AG04449 (cell line): ENCODE measurements around the gene GRK1.

Source experiments
- CTCF ChIA-PET: fragments of 350-600 bp; formaldehyde crosslinking; extraction: SDS; loops from one replicate; lab custom pipeline; 2021; ENCODE audit warnings: antibody characterized with exemption; lab: Yijun Ruan, JAX
- POLR2A ChIA-PET: fragments of 400-600, 350-600 bp; formaldehyde crosslinking; extraction: SDS; loops from one replicate; lab custom pipeline; 2020; ENCODE audit warnings: antibody characterized with exemption, inconsistent platforms; lab: Yijun Ruan, JAX
- DNase-seq: peaks from one replicate; pipeline ENCODE4 v3.0.0-alpha.2; 2010; ENCODE audit warnings: low read depth, low spot score
- H3K4me3 ChIP-seq: 2 replicates; pipeline ENCODE4 v1.5.1; 2011; ENCODE audit warnings: low read depth, mild to moderate bottlenecking, control low read depth, low read length
- TF ChIP-seq, protein P1 (sequence below): IDR thresholded peaks from one replicate; pipeline ENCODE4 v1.5.1; 2011; ENCODE audit warnings: mild to moderate bottlenecking, moderate library complexity, low read length, control low read depth, inconsistent platforms; ENCODE audit not compliant: insufficient read depth; ENCODE audit errors: missing control alignments

Gene GRK1

DNA sequence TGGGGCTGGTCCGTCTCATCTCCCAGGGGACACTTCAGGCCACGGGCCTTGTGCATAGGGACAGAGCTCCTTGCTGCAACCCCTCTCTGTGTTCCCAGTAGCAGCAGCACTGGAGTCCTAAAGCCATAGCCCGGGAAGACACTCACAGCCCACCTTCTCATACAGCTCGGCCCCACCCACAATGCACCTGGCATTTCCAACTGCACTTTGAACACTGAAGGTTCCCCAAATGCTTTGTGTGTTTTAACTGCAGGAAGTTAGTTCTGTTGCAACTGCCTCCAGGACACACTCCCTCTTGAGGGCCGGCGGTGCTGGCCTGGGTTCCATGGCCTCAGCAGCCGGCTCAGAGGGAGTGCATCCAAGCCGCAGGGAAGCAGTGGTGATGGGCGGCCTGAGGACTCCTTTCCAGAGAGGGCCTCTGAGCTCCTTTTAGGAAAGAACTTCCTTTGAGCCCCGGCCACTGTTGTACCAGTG lies 69.3 kb downstream of the GRK1 start:
- no peak overlapping the region for H3K4me3 ChIP-seq
- CTCF ChIA-PET: no interaction called here
- no peak for DNase-seq
- TF ChIP-seq, protein P1, sequence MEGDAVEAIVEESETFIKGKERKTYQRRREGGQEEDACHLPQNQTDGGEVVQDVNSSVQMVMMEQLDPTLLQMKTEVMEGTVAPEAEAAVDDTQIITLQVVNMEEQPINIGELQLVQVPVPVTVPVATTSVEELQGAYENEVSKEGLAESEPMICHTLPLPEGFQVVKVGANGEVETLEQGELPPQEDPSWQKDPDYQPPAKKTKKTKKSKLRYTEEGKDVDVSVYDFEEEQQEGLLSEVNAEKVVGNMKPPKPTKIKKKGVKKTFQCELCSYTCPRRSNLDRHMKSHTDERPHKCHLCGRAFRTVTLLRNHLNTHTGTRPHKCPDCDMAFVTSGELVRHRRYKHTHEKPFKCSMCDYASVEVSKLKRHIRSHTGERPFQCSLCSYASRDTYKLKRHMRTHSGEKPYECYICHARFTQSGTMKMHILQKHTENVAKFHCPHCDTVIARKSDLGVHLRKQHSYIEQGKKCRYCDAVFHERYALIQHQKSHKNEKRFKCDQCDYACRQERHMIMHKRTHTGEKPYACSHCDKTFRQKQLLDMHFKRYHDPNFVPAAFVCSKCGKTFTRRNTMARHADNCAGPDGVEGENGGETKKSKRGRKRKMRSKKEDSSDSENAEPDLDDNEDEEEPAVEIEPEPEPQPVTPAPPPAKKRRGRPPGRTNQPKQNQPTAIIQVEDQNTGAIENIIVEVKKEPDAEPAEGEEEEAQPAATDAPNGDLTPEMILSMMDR: no peak
- POLR2A ChIA-PET: no interaction called here

DNA sequence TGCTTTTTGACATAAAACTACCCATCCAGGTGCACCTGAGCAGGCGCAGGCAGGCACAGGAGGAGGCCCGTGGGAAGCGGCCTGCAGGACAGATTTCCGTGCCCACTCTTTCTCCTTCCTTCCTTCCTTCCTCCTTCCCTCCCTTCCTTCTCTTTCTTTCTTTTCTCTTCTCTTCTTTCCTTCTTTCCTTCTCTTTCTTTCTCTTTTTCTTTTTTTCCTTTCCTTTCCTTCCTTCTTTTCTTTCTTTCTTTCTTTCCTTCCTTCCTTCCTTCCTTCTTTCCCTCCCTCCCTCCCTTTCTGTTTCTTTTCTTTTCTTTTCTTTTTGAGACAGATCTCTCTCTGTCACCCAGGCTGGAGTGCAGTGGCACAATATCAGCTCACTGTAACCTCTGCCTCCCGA lies 70.8 kb downstream of the GRK1 start:
- no peak for DNase-seq
- H3K4me3 ChIP-seq: no peak overlapping the region
- ChIA-PET CTCF (no interaction called here), POLR2A (no interaction called here)
- TF ChIP-seq, protein P1: no peak

DNA sequence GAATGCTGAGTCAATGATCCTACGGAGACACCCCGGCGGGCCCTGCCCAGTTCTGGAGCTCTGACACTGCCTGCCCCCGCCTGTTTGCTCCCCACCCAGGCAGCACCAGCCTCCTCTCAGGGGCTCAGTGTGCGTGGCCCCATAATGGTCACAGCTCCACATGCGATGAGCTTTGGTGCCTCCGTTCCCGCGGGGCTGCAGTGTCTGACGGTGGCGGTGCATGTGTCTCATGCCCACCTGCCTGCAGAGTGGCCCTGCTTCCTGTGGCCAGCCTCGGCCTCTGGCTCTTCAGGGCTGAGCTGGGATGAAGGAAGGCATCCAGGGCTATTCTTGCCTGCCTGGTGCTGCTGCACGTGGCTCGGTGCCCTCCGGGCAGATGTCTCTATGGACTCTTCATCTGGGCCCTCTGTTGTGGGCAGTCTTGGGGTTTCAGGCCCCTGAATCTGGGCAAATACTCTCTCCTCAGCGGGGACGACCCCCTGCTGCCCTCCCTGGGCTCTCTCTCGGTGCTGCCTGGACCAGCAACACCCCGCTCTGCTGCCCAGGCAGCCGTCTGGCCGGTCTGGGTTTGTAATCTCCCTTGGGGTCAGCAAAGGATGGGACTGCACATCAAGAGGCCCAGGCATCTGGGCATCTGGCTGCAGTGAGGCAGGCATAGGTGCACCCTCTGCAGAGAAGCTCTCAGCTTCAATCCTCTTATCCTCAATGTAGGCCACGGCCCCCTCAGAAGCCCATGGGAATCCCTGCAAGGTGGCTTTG lies 72.7 kb downstream of the GRK1 start:
- POLR2A ChIA-PET: no interaction called here
- H3K4me3 ChIP-seq: no peak overlapping the region
- no peak for DNase-seq
- TF ChIP-seq, protein P1: no peak
- CTCF ChIA-PET: no interaction called here

DNA sequence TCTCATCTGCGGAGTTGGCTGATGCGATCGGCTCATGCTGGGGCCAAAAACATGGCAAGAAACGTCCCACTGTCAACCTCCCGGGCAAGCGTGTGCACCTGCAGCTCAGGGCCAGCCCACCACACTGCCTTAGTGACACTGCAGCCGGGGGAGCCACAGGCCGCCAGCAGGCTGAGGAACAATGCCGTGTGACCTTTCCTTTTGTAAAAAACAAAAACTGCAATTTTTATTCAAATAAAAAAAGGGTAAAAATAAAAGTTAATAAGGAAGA lies 73.2 kb downstream of the GRK1 start:
- no peak overlapping the region for H3K4me3 ChIP-seq
- TF ChIP-seq, protein P1: no peak
- ChIA-PET CTCF (no interaction called here), POLR2A (no interaction called here)
- no peak for DNase-seq

DNA sequence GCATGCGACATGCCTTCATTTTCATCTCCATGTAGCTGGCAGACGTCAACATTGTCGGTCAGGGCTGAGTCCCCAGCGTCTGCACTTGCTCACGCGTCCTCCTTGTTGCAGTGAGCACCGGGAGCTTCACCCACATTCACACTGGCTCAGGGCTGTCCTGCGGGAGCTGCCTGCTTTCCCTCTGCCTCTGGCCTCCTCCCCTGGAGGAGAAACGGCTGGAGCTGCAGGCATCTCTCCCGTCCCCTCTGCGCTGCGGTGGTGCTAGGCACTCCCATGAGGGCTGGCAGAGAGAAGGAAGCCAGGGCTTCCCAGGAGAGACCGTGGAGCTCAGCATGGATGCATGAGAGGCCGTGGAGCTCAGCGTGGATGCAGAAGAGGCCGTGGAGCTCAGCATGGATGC lies 73.6 kb downstream of the GRK1 start:
- TF ChIP-seq, protein P1: no peak
- CTCF ChIA-PET: interaction anchor here (1.5 kb wide), 1 partner anchor 16 kb away, joined by 6 read pairs; no protein-coding TSS in a partner anchor
- no peak for DNase-seq
- H3K4me3 ChIP-seq: no peak overlapping the region
- POLR2A ChIA-PET: no interaction called here

DNA sequence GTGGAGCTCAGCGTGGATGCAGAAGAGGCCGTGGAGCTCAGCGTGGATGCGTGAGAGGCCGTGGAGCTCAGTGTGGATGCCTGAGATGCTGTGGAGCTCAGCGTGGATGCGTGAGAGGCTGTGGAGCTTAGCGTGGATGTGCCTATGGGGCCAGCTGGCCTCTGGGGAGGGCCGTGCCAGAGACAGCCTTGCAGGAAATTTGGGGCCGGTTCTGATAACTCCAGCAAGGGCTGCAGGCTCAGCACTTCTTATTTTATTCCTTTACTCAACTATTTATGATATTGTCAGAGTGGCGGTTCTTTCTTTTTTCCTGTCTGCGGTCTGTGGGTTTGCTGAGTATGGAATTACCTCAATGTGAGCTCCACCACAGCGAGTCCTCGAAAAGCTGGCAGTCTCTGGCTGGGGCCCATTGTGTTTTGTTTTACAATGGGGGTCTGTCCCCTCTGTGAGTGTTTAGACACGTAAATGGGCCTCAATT lies 74.2 kb downstream of the GRK1 start:
- ChIA-PET POLR2A (no interaction called here), CTCF (interaction anchor here (1.5 kb wide), 1 partner anchor 17 kb away, joined by 6 read pairs; no protein-coding TSS in a partner anchor)
- DNase-seq: no peak
- no peak overlapping the region for H3K4me3 ChIP-seq
- TF ChIP-seq, protein P1: no peak
